Measurements from ENCODE around the gene ARMH3. TPM values are rescaled to one million over a fixed set of nuclear protein-coding genes. Genes with fewer than 3 reads are reported as not detected.

ARMH3 gene
- total and polyA plus RNA-seq, 4 donors = 14.7 to 23.7 (median 20.6) TPM

- Histone ChIP-seq H3K36me3 (ENCODE audit: control insufficient read depth in 4 of 4, insufficient read depth in 4 of 4, low read length in 4 of 4) (peaks cover 0 to 4% (median 0%) of the 10 kb centered on the region in 4 donors), H3K9me3 (ENCODE audit: control insufficient read depth in 4 of 4, insufficient read depth in 3 of 4, low read length in 3 of 4) (no peaks in the 10 kb centered on the region), H3K27ac (ENCODE audit: low read depth in 1 of 2, low read length in 1 of 2) (no peak overlapping the region), H3K4me1 (ENCODE audit: control insufficient read depth in 5 of 5, insufficient read depth in 5 of 5, low read length in 5 of 5) (no peaks in the 10 kb centered on the region), H3K9ac (ENCODE audit: insufficient read depth in 1 of 2, low read length in 2 of 2) (no peak overlapping the region), H3K4me3 (no peak overlapping the region), H3K27me3 (ENCODE audit: control insufficient read depth in 3 of 3, insufficient read depth in 3 of 3, low read length in 2 of 3) (no peaks in the 10 kb centered on the region)
- DNase-seq = no peak
- ATAC-seq (ENCODE audit: insufficient read depth, low FRiP score) = no peak
- no peak for TF ChIP-seq CTCF (IDR thresholded peaks at IDR 0.05; ENCODE audit: control extremely low read depth, extremely low read depth)
Measured at GRCh38 chr10:101874252-101874651, 181.7 kb downstream of the ARMH3 start.

GRCh38 chr10:101867931-101868330 is 188.0 kb downstream of the ARMH3 start:
- DNase-seq = peak in 2 of 3 donors; percentile 12 to 39
- Histone ChIP-seq H3K36me3 (ENCODE audit: control insufficient read depth in 4 of 4, insufficient read depth in 4 of 4, low read length in 4 of 4) (no peaks in the 10 kb centered on the region), H3K4me1 (ENCODE audit: control insufficient read depth in 5 of 5, insufficient read depth in 5 of 5, low read length in 5 of 5) (no peaks in the 10 kb centered on the region), H3K9ac (ENCODE audit: insufficient read depth in 1 of 2, low read length in 2 of 2) (no peak overlapping the region), H3K4me3 (no peak overlapping the region), H3K27ac (ENCODE audit: low read depth in 1 of 2, low read length in 1 of 2) (no peak overlapping the region), H3K27me3 (ENCODE audit: control insufficient read depth in 3 of 3, insufficient read depth in 3 of 3, low read length in 2 of 3) (no peaks in the 10 kb centered on the region), H3K9me3 (ENCODE audit: control insufficient read depth in 4 of 4, insufficient read depth in 3 of 4, low read length in 3 of 4) (no peaks in the 10 kb centered on the region)
- ATAC-seq (ENCODE audit: insufficient read depth, low FRiP score) = no peak
- no peak for TF ChIP-seq CTCF (IDR thresholded peaks at IDR 0.05; ENCODE audit: control extremely low read depth, extremely low read depth)
- WGBS, 2 donors = 45 to 69% methylated on average over 1 of the region's 1 CpG

GRCh38 chr10:101859530-101859929 is 196.4 kb downstream of the ARMH3 start:
- DNase-seq (no peak), ATAC-seq (ENCODE audit: insufficient read depth, low FRiP score) (no peak)
- no peak for TF ChIP-seq CTCF (IDR thresholded peaks at IDR 0.05; ENCODE audit: control extremely low read depth, extremely low read depth)
- peaks cover 0 to 9% (median 0%) of the 10 kb centered on the region in 4 donors for H3K9me3 ChIP-seq (ENCODE audit: control insufficient read depth in 4 of 4, insufficient read depth in 3 of 4, low read length in 3 of 4)
- H3K27me3 ChIP-seq (ENCODE audit: control insufficient read depth in 3 of 3, insufficient read depth in 3 of 3, low read length in 2 of 3) = no peaks in the 10 kb centered on the region
- 98 to 99% methylated on average over 2 of the region's 2 CpGs for WGBS, 2 donors
- peaks cover 0 to 25% (median 0%) of the 10 kb centered on the region in 5 donors for H3K4me1 ChIP-seq (ENCODE audit: control insufficient read depth in 5 of 5, insufficient read depth in 5 of 5, low read length in 5 of 5)
- H3K27ac ChIP-seq (ENCODE audit: low read depth in 1 of 2, low read length in 1 of 2) = no peak overlapping the region
- H3K9ac ChIP-seq (ENCODE audit: insufficient read depth in 1 of 2, low read length in 2 of 2) = no peak overlapping the region
- no peak overlapping the region for H3K4me3 ChIP-seq
- H3K36me3 ChIP-seq (ENCODE audit: control insufficient read depth in 4 of 4, insufficient read depth in 4 of 4, low read length in 4 of 4) = peaks cover 0 to 4% (median 2%) of the 10 kb centered on the region in 4 donors

Data from lung (tissue), 12 donors.